Trophoblast cell (in vitro differentiated cells and primary cell): ENCODE data around the gene POLRMT.

Source experiments
- DNase-seq, 2 donors: peaks; one replicate each; pipeline ENCODE4 v3.0.0-alpha.2; 2016
- H2AFZ ChIP-seq: 2 replicates; pipeline ENCODE4 v1.6.1; 2013; ENCODE audit warnings: low read length, moderate library complexity, mild to moderate bottlenecking; ENCODE audit not compliant: insufficient read depth, poor library complexity
- H2AK5ac ChIP-seq: 2 replicates; pipeline ENCODE4 v1.6.1; 2013; ENCODE audit warnings: mild to moderate bottlenecking, low read length
- H2BK120ac ChIP-seq: 2 replicates; pipeline ENCODE4 v1.6.1; 2013; ENCODE audit warnings: low read length, mild to moderate bottlenecking, moderate library complexity; ENCODE audit not compliant: insufficient read depth, poor library complexity
- H2BK12ac ChIP-seq: 2 replicates; pipeline ENCODE4 v1.6.1; 2013; ENCODE audit warnings: mild to moderate bottlenecking, low read length, moderate library complexity
- H2BK5ac ChIP-seq: 2 replicates; pipeline ENCODE4 v1.6.1; 2013; ENCODE audit warnings: low read length, low read depth, moderate library complexity, mild to moderate bottlenecking; ENCODE audit not compliant: poor library complexity
- H3K14ac ChIP-seq: 2 replicates; pipeline ENCODE4 v1.6.1; 2013; ENCODE audit warnings: mild to moderate bottlenecking, low read length
- H3K18ac ChIP-seq: 2 replicates; pipeline ENCODE4 v1.6.1; 2013; ENCODE audit warnings: mild to moderate bottlenecking, low read length
- H3K23ac ChIP-seq: 2 replicates; pipeline ENCODE4 v1.6.1; 2013; ENCODE audit warnings: low read length
- H3K27ac ChIP-seq: 2 replicates; pipeline ENCODE4 v1.5.1; 2013; ENCODE audit warnings: low read depth, mild to moderate bottlenecking, inconsistent platforms, low read length, moderate library complexity
- H3K27me3 ChIP-seq: 2 replicates; pipeline ENCODE4 v1.6.1; 2013; ENCODE audit warnings: inconsistent platforms, mild to moderate bottlenecking, low read length, moderate library complexity; ENCODE audit not compliant: insufficient read depth
- H3K36me3 ChIP-seq, 2 experiments: 1 replicate in 1 of 2; 2 replicates in 1 of 2; pipeline ENCODE4 v1.6.1; 2013; ENCODE audit warnings: low read length in 2 of 2, mild to moderate bottlenecking in 2 of 2, moderate library complexity in 1 of 2; ENCODE audit not compliant: insufficient read depth in 2 of 2, control insufficient read depth in 1 of 2
- H3K4ac ChIP-seq: 2 replicates; pipeline ENCODE4 v1.6.1; 2013; ENCODE audit warnings: low read depth, mild to moderate bottlenecking, low read length, moderate library complexity
- H3K4me1 ChIP-seq, 2 experiments: 1 replicate in 1 of 2; 2 replicates in 1 of 2; pipeline ENCODE4 v1.6.1; 2013; ENCODE audit warnings: low read length in 2 of 2, mild to moderate bottlenecking in 2 of 2, moderate library complexity in 1 of 2; ENCODE audit not compliant: insufficient read depth in 2 of 2, control insufficient read depth in 1 of 2
- H3K4me2 ChIP-seq: 2 replicates; pipeline ENCODE4 v1.6.1; 2013; ENCODE audit warnings: inconsistent platforms, mild to moderate bottlenecking, low read length, moderate library complexity
- H3K4me3 ChIP-seq: 2 replicates; pipeline ENCODE4 v1.5.1; 2013; ENCODE audit warnings: mild to moderate bottlenecking, low read depth, low read length, inconsistent platforms
- H3K79me1 ChIP-seq: one replicate; pipeline ENCODE4 v1.6.1; 2013; ENCODE audit warnings: low read length
- H3K79me2 ChIP-seq: 2 replicates; pipeline ENCODE4 v1.6.1; 2013; ENCODE audit warnings: low read length, mild to moderate bottlenecking; ENCODE audit not compliant: control insufficient read depth, insufficient read depth, poor library complexity
- H3K9ac ChIP-seq: 2 replicates; pipeline ENCODE4 v1.6.1; 2013; ENCODE audit warnings: mild to moderate bottlenecking, low read length
- H3K9me3 ChIP-seq: 2 replicates; pipeline ENCODE4 v1.6.1; 2013; ENCODE audit warnings: low read depth, mild to moderate bottlenecking, control low read depth, inconsistent platforms, low read length; ENCODE audit not compliant: insufficient read depth
- H4K12ac ChIP-seq: 2 replicates; pipeline ENCODE4 v1.6.1; 2013; ENCODE audit warnings: low read depth, mild to moderate bottlenecking, low read length, moderate library complexity
- H4K8ac ChIP-seq: 2 replicates; pipeline ENCODE4 v1.6.1; 2013; ENCODE audit warnings: low read depth, mild to moderate bottlenecking, low read length, moderate library complexity
- H4K91ac ChIP-seq: one replicate; pipeline ENCODE4 v1.6.1; 2013; ENCODE audit warnings: low read depth, mild to moderate bottlenecking, low read length, moderate library complexity
- WGBS: extraction: QIAGEN DNeasy Blood & Tissue Kit; methylation state at CpG from one replicate; pipeline ENCODE4 v1.1.7; 2013; ENCODE audit warnings: missing lambda C conversion rate; ENCODE audit not compliant: insufficient read length, insufficient coverage; ENCODE audit errors: extremely low coverage; 5-methylcytosine and 5-hydroxymethylcytosine counted together

Gene POLRMT

DNA sequence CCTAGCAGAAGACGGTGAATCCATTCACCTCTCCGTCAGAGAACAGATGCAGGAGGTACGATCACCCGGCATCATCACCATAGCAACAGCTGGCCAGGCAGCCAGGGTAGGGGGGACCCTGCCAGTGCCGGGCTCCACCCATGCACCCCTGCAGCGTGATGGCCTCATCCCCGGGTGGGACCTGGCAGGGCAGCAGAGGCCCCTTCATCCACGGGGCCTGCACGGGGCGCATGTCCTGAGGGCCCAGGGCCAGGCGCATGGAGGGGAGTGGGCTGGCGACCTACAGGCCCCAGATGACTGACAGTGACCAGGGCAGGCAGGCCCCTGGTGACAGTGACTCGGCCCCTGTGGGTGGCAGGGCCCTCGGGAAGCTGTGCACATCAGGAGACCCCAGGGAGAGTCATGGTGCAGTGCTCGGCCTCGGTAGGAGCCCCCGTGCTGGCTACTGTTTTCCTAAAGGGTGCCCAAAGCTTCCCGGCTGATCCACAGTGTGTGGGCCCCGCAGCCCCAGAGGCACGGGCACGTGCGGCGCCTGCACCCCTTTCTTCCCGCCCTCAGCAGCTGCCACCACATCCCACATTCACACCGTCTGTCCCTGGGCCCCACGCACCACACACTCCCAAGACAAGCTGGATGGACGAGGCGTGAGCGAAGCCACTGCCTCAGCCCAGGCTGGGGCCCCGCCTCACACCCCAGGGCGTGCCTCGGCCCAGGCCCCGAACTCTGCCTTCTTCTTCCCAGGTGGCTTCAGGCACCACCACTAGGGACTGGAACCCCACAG is 24.9 kb upstream of the POLRMT start:
- Histone ChIP-seq H3K4me2 (no peak overlapping the region), H3K27me3 (no peaks in the 10 kb centered on the region), H3K14ac (no peak overlapping the region), H3K9ac (no peak overlapping the region), H2BK5ac (no peak overlapping the region), H3K27ac (no peak overlapping the region), H2AFZ (no peak overlapping the region), H3K79me2 (peaks cover 66% of the 10 kb centered on the region), H3K4me3 (no peak overlapping the region), H3K23ac (no peak overlapping the region), H3K18ac (no peak overlapping the region), H3K79me1 (peaks cover 9% of the 10 kb centered on the region), H2BK120ac (no peak overlapping the region), H4K12ac (no peak overlapping the region), H3K4ac (peak overlapping the region; percentile 99), H4K8ac (no peak overlapping the region), H2AK5ac (no peak overlapping the region), H3K36me3 (peaks cover 45 to 59% of the 10 kb centered on the region in 2 experiments), H2BK12ac (no peak overlapping the region), H4K91ac (no peak overlapping the region), H3K9me3 (no peaks in the 10 kb centered on the region), H3K4me1 (peaks cover 7 to 10% of the 10 kb centered on the region in 2 experiments)
- no peak for DNase-seq
- no CpG with 5 or more reads among the region's 33 CpGs for WGBS

DNA sequence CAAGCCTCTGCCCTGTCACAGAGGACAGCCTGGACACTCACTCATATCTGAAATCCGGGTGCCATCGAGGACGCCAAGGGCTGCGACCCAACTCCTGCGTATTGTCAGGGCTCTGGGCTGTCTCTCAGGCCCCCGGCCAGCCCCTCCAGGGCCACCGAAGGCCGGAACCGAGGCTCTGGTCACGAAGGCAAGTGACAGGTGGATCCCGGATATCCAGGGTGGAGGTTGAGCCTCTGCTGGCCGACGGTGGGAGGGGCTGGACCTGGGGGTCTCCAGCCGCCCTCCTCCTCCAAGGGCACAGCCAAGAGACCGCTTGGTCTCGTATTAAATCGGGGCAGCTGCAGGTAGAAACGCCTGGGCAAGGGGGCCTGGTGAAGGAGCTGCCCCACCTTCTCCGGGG is 24.3 kb upstream of the POLRMT start:
- Histone ChIP-seq H3K9ac (no peak overlapping the region), H3K4ac (peak overlapping the region; percentile 99), H3K27ac (no peak overlapping the region), H2BK5ac (no peak overlapping the region), H3K9me3 (peaks cover 2% of the 10 kb centered on the region), H3K4me1 (peaks cover 7 to 10% of the 10 kb centered on the region in 2 experiments), H3K27me3 (no peaks in the 10 kb centered on the region), H3K4me2 (no peak overlapping the region), H2BK120ac (no peak overlapping the region), H3K79me1 (peaks cover 5% of the 10 kb centered on the region), H2BK12ac (no peak overlapping the region), H4K8ac (no peak overlapping the region), H3K23ac (no peak overlapping the region), H4K12ac (no peak overlapping the region), H3K14ac (no peak overlapping the region), H2AK5ac (no peak overlapping the region), H4K91ac (no peak overlapping the region), H3K79me2 (peaks cover 64% of the 10 kb centered on the region), H3K18ac (peak overlapping the region; percentile 14), H2AFZ (no peak overlapping the region), H3K36me3 (peaks cover 51 to 66% of the 10 kb centered on the region in 2 experiments), H3K4me3 (no peak overlapping the region)
- no peak for DNase-seq
- WGBS = no CpG with 5 or more reads among the region's 19 CpGs

DNA sequence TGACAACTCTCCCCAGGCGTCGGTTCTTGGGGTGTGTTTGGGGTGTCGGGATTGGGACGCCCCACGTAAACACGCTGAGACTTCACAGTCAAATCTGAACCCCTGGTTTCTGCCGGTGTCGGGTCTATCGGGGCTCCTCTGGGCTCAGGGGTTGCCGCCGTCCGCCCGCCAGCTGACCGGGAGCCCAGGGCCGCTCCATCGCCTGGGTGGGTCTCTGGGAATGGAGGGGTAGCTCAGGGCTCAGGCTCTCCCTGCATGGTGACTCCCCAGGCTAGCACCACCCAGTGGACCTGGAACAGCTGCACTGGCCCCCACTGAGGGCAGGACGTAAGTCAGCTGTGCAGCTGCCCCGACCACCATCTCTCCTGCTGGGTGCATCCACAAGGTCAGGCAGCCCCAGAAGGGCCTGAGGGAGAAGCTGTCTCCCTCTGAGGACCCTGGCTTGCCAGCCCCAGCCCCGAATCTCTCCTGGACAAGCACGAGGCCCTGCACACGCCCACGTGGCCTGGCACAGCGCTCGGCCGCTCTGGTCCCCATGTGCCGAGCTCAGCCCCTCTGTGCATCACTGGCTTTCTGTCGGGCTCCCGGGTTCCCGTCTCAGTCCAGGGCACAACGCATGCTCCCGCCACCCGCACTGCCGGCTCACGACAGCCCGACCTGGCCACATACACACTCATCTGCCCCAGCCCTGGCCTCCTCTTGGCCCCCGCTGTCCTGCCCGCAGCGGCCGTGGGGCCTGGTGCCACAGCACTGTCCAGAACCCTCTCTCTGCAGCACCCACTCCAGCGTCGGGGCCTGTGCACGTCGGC is 23.6 kb upstream of the POLRMT start:
- peaks cover 58% of the 10 kb centered on the region for H3K79me2 ChIP-seq
- no peak overlapping the region for H4K91ac ChIP-seq
- H3K4me2 ChIP-seq = no peak overlapping the region
- no peak overlapping the region for H2BK12ac ChIP-seq
- H2BK5ac ChIP-seq = no peak overlapping the region
- no peak overlapping the region for H2AK5ac ChIP-seq
- H3K9me3 ChIP-seq = peaks cover 2% of the 10 kb centered on the region
- H3K36me3 ChIP-seq = peaks cover 57 to 72% of the 10 kb centered on the region in 2 experiments
- no peak overlapping the region for H3K9ac ChIP-seq
- H3K14ac ChIP-seq = no peak overlapping the region
- no peaks in the 10 kb centered on the region for H3K79me1 ChIP-seq
- no peak overlapping the region for H4K8ac ChIP-seq
- DNase-seq = no peak
- H2AFZ ChIP-seq = no peak overlapping the region
- no CpG with 5 or more reads among the region's 43 CpGs for WGBS
- H3K4me1 ChIP-seq = peaks cover 7 to 9% of the 10 kb centered on the region in 2 experiments
- H3K27ac ChIP-seq = no peak overlapping the region
- no peak overlapping the region for H3K23ac ChIP-seq
- peak overlapping the region; percentile 14 for H3K18ac ChIP-seq
- no peaks in the 10 kb centered on the region for H3K27me3 ChIP-seq
- no peak overlapping the region for H3K4me3 ChIP-seq
- peak overlapping the region; percentile 99 for H3K4ac ChIP-seq
- H2BK120ac ChIP-seq = no peak overlapping the region
- H4K12ac ChIP-seq = no peak overlapping the region

DNA sequence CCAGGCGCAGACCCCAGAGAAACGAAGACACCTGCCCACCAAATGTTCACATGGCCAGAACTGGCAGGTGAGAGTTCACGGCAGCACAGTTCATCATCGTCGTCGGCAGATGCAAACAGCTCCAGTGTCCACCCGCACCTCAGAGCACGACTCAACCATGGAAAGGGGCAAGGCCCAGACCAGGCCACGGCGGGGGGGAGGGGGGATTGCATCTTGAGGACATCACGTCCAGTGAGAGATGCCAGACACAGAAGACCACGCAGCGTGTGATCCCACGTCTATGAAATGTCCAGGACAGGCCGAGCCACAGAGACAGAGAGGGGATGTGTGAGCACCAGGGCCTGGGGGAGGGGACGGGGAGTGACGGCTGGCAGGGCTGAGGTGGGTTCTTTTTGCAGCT is 22.4 kb upstream of the POLRMT start:
- no peak overlapping the region for H4K12ac ChIP-seq
- no peaks in the 10 kb centered on the region for H3K79me1 ChIP-seq
- no peak overlapping the region for H4K8ac ChIP-seq
- DNase-seq = no peak
- peak overlapping the region; percentile 57 for H3K4ac ChIP-seq
- no peak overlapping the region for H3K27ac ChIP-seq
- H2BK5ac ChIP-seq = no peak overlapping the region
- H3K23ac ChIP-seq = no peak overlapping the region
- H3K4me3 ChIP-seq = no peak overlapping the region
- H2BK120ac ChIP-seq = no peak overlapping the region
- no peak overlapping the region for H3K14ac ChIP-seq
- H3K4me1 ChIP-seq = no peaks in the 10 kb centered on the region
- no peak overlapping the region for H2BK12ac ChIP-seq
- H3K9me3 ChIP-seq = peaks cover 2% of the 10 kb centered on the region
- no CpG with 5 or more reads among the region's 17 CpGs for WGBS
- H4K91ac ChIP-seq = no peak overlapping the region
- no peak overlapping the region for H3K9ac ChIP-seq
- H3K27me3 ChIP-seq = no peaks in the 10 kb centered on the region
- H3K18ac ChIP-seq = no peak overlapping the region
- H3K4me2 ChIP-seq = no peak overlapping the region
- no peak overlapping the region for H2AK5ac ChIP-seq
- peaks cover 69 to 79% of the 10 kb centered on the region in 2 experiments for H3K36me3 ChIP-seq
- peaks cover 46% of the 10 kb centered on the region for H3K79me2 ChIP-seq
- H2AFZ ChIP-seq = no peak overlapping the region
